ENCODE data around the gene CSNK2B. TPM values are rescaled to one million over a fixed set of nuclear protein-coding genes. Genes with fewer than 3 reads are reported as not detected.

The CSNK2B gene
- total RNA-seq, 1 experiment from 2014 or later = 221 TPM

GRCh38 chr6:31631681-31632278 is 34.1 kb upstream of the CSNK2B start:
- H3K36me3 ChIP-seq (ENCODE audit: control insufficient read depth, insufficient read depth, low read length) = peaks cover 10% of the 10 kb centered on the region
- no peak for TF ChIP-seq CTCF (IDR thresholded peaks at IDR 0.05; ENCODE audit: insufficient read depth in 1 of 2, low read depth in 1 of 2, low read length in 1 of 2, severe bottlenecking in 1 of 2, unreplicated experiment in 1 of 2)
- H3K4me1 Mint-ChIP-seq (ENCODE audit: low read depth, unreplicated experiment) = no peaks in the 10 kb centered on the region
- DNase-seq = no peak
- intact Hi-C loops (cut with micrococcal nuclease; ENCODE audit: unreplicated experiment) = no loop called here
- H3K27me3 Mint-ChIP-seq (ENCODE audit: insufficient read depth, unreplicated experiment) = no peaks in the 10 kb centered on the region
- H3K27me3 ChIP-seq (replicated peaks; ENCODE audit: control insufficient read depth, insufficient read depth, low read length) = no peaks in the 10 kb centered on the region
- no peaks in the 10 kb centered on the region for H3K4me1 ChIP-seq
- H3K27ac Mint-ChIP-seq (ENCODE audit: unreplicated experiment) = peak overlapping the region; percentile 30
- POLR2A ChIA-PET = no interaction called here
- no TSS peak for BruUV-seq (replicated peaks)
- no peaks in the 10 kb centered on the region for H3K9me3 ChIP-seq
- no peak overlapping the region for H3K4me3 ChIP-seq (ENCODE audit: low read depth, low read length)
- H3K36me3 Mint-ChIP-seq (ENCODE audit: insufficient read depth, unreplicated experiment) = peaks cover 91% of the 10 kb centered on the region
- no peak overlapping the region for H3K4me3 Mint-ChIP-seq (ENCODE audit: unreplicated experiment)
- CTCF ChIA-PET = no interaction called here
- no peaks in the 10 kb centered on the region for H3K9me3 Mint-ChIP-seq (ENCODE audit: unreplicated experiment)

- H3K36me3 Mint-ChIP-seq (ENCODE audit: insufficient read depth, unreplicated experiment) = peaks cover 91% of the 10 kb centered on the region
- peak overlapping the region; percentile 30 for H3K27ac Mint-ChIP-seq (ENCODE audit: unreplicated experiment)
- intact Hi-C loops (cut with micrococcal nuclease; ENCODE audit: unreplicated experiment) = no loop called here
Observed at GRCh38 chr6:31632279-31632946, 33.5 kb upstream of the CSNK2B start.

DNA sequence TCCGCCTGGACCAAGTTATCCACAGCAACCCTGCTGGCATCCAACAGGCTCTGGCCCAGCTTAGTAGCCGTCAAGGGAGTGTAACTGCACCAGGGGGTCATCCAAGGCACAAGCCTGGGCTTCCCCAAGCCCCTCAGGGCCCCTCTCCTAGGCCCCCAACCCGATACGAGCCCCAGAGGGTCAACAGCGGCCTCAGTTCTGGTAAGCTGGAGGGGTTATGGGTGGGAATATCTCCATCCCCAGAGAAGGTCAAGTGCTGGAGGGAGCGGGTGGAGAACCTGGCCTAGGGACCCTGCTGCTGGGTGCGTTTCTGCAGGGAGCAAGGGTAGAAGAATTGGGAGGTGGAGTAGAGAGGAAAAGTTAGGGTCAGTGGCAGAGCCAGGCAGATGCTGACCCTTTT is 32.4 kb upstream of the CSNK2B start:
- no peaks in the 10 kb centered on the region for H3K27me3 Mint-ChIP-seq (ENCODE audit: insufficient read depth, unreplicated experiment)
- ChIA-PET POLR2A (no interaction called here), CTCF (no interaction called here)
- Histone ChIP-seq H3K27me3 (replicated peaks; ENCODE audit: control insufficient read depth, insufficient read depth, low read length) (no peaks in the 10 kb centered on the region), H3K4me1 (no peaks in the 10 kb centered on the region), H3K36me3 (ENCODE audit: control insufficient read depth, insufficient read depth, low read length) (peaks cover 3% of the 10 kb centered on the region), H3K9me3 (no peaks in the 10 kb centered on the region), H3K4me3 (ENCODE audit: low read depth, low read length) (no peak overlapping the region)
- H3K4me1 Mint-ChIP-seq (ENCODE audit: low read depth, unreplicated experiment) = no peaks in the 10 kb centered on the region
- intact Hi-C loops (cut with micrococcal nuclease; ENCODE audit: unreplicated experiment) = no loop called here
- peaks cover 96% of the 10 kb centered on the region for H3K36me3 Mint-ChIP-seq (ENCODE audit: insufficient read depth, unreplicated experiment)
- no peak for DNase-seq
- H3K4me3 Mint-ChIP-seq (ENCODE audit: unreplicated experiment) = no peak overlapping the region
- TF ChIP-seq CTCF (IDR thresholded peaks at IDR 0.05; ENCODE audit: insufficient read depth in 1 of 2, low read depth in 1 of 2, low read length in 1 of 2, severe bottlenecking in 1 of 2, unreplicated experiment in 1 of 2) = no peak
- no peak overlapping the region for H3K27ac Mint-ChIP-seq (ENCODE audit: unreplicated experiment)
- BruUV-seq (replicated peaks) = no TSS peak
- no peaks in the 10 kb centered on the region for H3K9me3 Mint-ChIP-seq (ENCODE audit: unreplicated experiment)

More at GRCh38 chr6:31632279-31632946, 33.5 kb upstream of the CSNK2B start:
- no peaks in the 10 kb centered on the region for H3K4me1 ChIP-seq
- no peaks in the 10 kb centered on the region for H3K9me3 ChIP-seq
- peaks cover 9% of the 10 kb centered on the region for H3K36me3 ChIP-seq (ENCODE audit: control insufficient read depth, insufficient read depth, low read length)
- Mint-ChIP-seq H3K4me1 (ENCODE audit: low read depth, unreplicated experiment) (no peaks in the 10 kb centered on the region), H3K27me3 (ENCODE audit: insufficient read depth, unreplicated experiment) (no peaks in the 10 kb centered on the region), H3K9me3 (ENCODE audit: unreplicated experiment) (no peaks in the 10 kb centered on the region), H3K4me3 (ENCODE audit: unreplicated experiment) (no peak overlapping the region)
- ChIA-PET POLR2A (no interaction called here), CTCF (no interaction called here)
- no peak overlapping the region for H3K4me3 ChIP-seq (ENCODE audit: low read depth, low read length)
- no TSS peak for BruUV-seq (replicated peaks)
- H3K27me3 ChIP-seq (replicated peaks; ENCODE audit: control insufficient read depth, insufficient read depth, low read length) = no peaks in the 10 kb centered on the region
- TF ChIP-seq CTCF (IDR thresholded peaks at IDR 0.05; ENCODE audit: insufficient read depth in 1 of 2, low read depth in 1 of 2, low read length in 1 of 2, severe bottlenecking in 1 of 2, unreplicated experiment in 1 of 2) = no peak
- DNase-seq = no peak

Measured in Caco-2 (cell line).